ENCODE measurements around the gene C11orf68. TPM values are rescaled to one million over a fixed set of nuclear protein-coding genes. Genes with fewer than 3 reads are reported as not detected.

C11orf68 gene
- total RNA-seq, 1 experiment from 2014 or later, result 15.7 TPM

DNA sequence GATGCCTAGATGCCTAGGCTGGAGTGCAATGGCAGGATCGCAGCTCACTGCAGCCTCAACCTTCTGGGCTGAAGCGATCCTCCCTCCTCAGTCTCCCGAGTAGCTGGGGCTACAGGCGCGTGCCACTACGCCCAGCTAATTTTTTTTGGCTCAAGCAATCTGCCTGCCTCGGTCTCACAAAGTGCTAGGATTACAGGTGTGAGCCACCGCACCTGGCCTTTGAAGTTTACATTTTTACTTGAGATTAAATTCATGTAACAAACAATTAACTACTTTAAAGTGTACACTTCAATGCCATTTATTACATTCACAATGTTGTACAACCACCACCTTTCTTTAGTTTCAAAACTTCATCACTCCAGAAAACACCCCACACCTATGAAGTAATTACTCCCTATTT lies 15.1 kb downstream of the C11orf68 start:
- whole genome bisulfite sequencing (ENCODE audit: extremely low coverage, insufficient read length, low lambda C conversion rate), result no CpG with 5 or more reads among the region's 8 CpGs
- H4K8ac ChIP-seq (replicated peaks; ENCODE audit: insufficient read length, low read depth, low read length), result no peak overlapping the region
- H3K4me2 ChIP-seq (ENCODE audit: insufficient read depth, insufficient read length, low read length), result no peak overlapping the region
- no peak overlapping the region for H4K91ac ChIP-seq (ENCODE audit: insufficient read length, low read depth, low read length)
- H3K79me2 ChIP-seq (ENCODE audit: insufficient read depth, low read length), result no peaks in the 10 kb centered on the region
- no peak overlapping the region for H2AK5ac ChIP-seq (ENCODE audit: insufficient read length, low read length)
- Mint-ChIP-seq H3K4me3 (no peak overlapping the region), H3K4me1 (peaks cover 13 to 17% of the 10 kb centered on the region in 2 experiments), H3K27ac (no peak overlapping the region), H3K27me3 (ENCODE audit: low read depth) (peaks cover 87% of the 10 kb centered on the region), H3K36me3 (ENCODE audit: insufficient read depth in 1 of 3, low read depth in 3 of 3) (no peaks in the 10 kb centered on the region), H3K9me3 (no peaks in the 10 kb centered on the region; a peak in 1 of 5 replicates)
- H3T11ph ChIP-seq (ENCODE audit: low read length), result no peak overlapping the region
- no peak overlapping the region for H3K9ac ChIP-seq (ENCODE audit: extremely low read depth, insufficient read length, low read length)
- no peaks in the 10 kb centered on the region for H3K9me3 ChIP-seq (ENCODE audit: control insufficient read depth, low read depth, low read length)
- no peak overlapping the region for H2AFZ ChIP-seq (ENCODE audit: low read length)
- H3K14ac ChIP-seq (ENCODE audit: insufficient read depth, low read length), result no peak overlapping the region
- peaks cover 9% of the 10 kb centered on the region for H3K23me2 ChIP-seq (ENCODE audit: insufficient read length, low read depth, low read length, poor library complexity, severe bottlenecking)
- no peak overlapping the region for H2BK120ac ChIP-seq (ENCODE audit: low read depth, low read length, poor library complexity, severe bottlenecking)
- H3K27ac ChIP-seq (ENCODE audit: insufficient read length, low read depth, low read length), result no peak overlapping the region
- H3K56ac ChIP-seq (ENCODE audit: insufficient read length, low read depth, low read length), result no peak overlapping the region
- no peak overlapping the region for H2BK20ac ChIP-seq (ENCODE audit: low read depth, low read length, poor library complexity, severe bottlenecking)
- no peak overlapping the region for H2BK5ac ChIP-seq (ENCODE audit: insufficient read length, low read length)
- H3K18ac ChIP-seq (ENCODE audit: insufficient read length, low read depth, low read length), result no peak overlapping the region
- H3K4me1 ChIP-seq (ENCODE audit: insufficient read depth, low read length), result no peaks in the 10 kb centered on the region
- H2BK15ac ChIP-seq (ENCODE audit: low read depth, low read length), result no peak overlapping the region
- TF ChIP-seq, protein P1, sequence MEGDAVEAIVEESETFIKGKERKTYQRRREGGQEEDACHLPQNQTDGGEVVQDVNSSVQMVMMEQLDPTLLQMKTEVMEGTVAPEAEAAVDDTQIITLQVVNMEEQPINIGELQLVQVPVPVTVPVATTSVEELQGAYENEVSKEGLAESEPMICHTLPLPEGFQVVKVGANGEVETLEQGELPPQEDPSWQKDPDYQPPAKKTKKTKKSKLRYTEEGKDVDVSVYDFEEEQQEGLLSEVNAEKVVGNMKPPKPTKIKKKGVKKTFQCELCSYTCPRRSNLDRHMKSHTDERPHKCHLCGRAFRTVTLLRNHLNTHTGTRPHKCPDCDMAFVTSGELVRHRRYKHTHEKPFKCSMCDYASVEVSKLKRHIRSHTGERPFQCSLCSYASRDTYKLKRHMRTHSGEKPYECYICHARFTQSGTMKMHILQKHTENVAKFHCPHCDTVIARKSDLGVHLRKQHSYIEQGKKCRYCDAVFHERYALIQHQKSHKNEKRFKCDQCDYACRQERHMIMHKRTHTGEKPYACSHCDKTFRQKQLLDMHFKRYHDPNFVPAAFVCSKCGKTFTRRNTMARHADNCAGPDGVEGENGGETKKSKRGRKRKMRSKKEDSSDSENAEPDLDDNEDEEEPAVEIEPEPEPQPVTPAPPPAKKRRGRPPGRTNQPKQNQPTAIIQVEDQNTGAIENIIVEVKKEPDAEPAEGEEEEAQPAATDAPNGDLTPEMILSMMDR (conservative IDR thresholded peaks at IDR 0.05), result no peak
- H4K20me1 ChIP-seq (ENCODE audit: control insufficient read depth, insufficient read depth, insufficient read length), result no peaks in the 10 kb centered on the region
- peaks cover 15% of the 10 kb centered on the region; the same call in 1 of the 2 replicates for H3K27me3 ChIP-seq (ENCODE audit: insufficient read depth, low read length)
- DNase-seq, result no peak
- no peak overlapping the region for H4K5ac ChIP-seq (ENCODE audit: insufficient read length, low read depth, low read length)
- H2BK12ac ChIP-seq (ENCODE audit: insufficient read length, low read depth, low read length), result no peak overlapping the region
- H3K79me1 ChIP-seq (ENCODE audit: insufficient read depth, low read depth, low read length, poor library complexity, severe bottlenecking), result no peaks in the 10 kb centered on the region
- H3K4ac ChIP-seq (ENCODE audit: low read depth, low read length), result no peak overlapping the region
- no peak overlapping the region for H3K23ac ChIP-seq (ENCODE audit: insufficient read length, low read depth, low read length)
